K562 (cell line): ENCODE results near the gene ISM1.

ENCODE experiments used
- ETS1 ChIP-seq: conservative IDR thresholded peaks from 2 replicates; pipeline ENCODE4 v1.6.1; 2011; ENCODE audit warnings: low read depth, mild to moderate bottlenecking, low read length; ENCODE audit not compliant: control insufficient read depth
- MTA3 ChIP-seq: fragments of 450-650 bp; formaldehyde crosslinking; IDR thresholded peaks from 2 replicates; pipeline ENCODE4 v1.6.1; 2017; ENCODE audit warnings: mild to moderate bottlenecking, borderline replicate concordance
- RAD21 ChIP-seq, 2 experiments: fragments of 250-450 bp in 1 of 2; fragments of 450-650 bp in 1 of 2; sonication (Bioruptor Pico) in 1 of 2; formaldehyde crosslinking in 1 of 2; IDR thresholded peaks in 1 of 2; conservative IDR thresholded peaks in 1 of 2; 2 replicates each; pipeline versions ENCODE4 v1.4.0 to v1.8.0; 2020 to 2022; ENCODE audit warnings: mild to moderate bottlenecking in 2 of 2, moderate library complexity in 1 of 2
- TAF1 ChIP-seq: IDR thresholded peaks from 2 replicates; pipeline ENCODE4 v1.6.1; 2011; ENCODE audit warnings: mild to moderate bottlenecking, low read length, moderate library complexity; ENCODE audit not compliant: insufficient read depth, control insufficient read depth, severe bottlenecking; ENCODE audit errors: extremely low read depth
- TCF7L2 ChIP-seq: fragments of 150-350 bp; IDR thresholded peaks from 2 replicates; pipeline ENCODE4 v1.6.1; 2016; ENCODE audit warnings: low read depth, mild to moderate bottlenecking, low read length, moderate library complexity
- ZBTB49 ChIP-seq: sonication (generic); formaldehyde crosslinking; IDR thresholded peaks from 2 replicates; pipeline ENCODE4 v1.8.0; 2022; ENCODE audit warnings: missing genetic modification reagents, mild to moderate bottlenecking, borderline replicate concordance

- TF ChIP-seq ETS1, result no peak
- TF ChIP-seq RAD21 (CRISPR knock-in tag; conservative IDR thresholded peaks at IDR 0.05 in 1 of 2, IDR thresholded peaks at IDR 0.05 in 1 of 2), result no peak
- no peak for TF ChIP-seq TCF7L2
- no peak for TF ChIP-seq ZBTB49 (CRISPR knock-in tag)
- no peak for TF ChIP-seq MTA3
- TF ChIP-seq TAF1, result no peak
These were observed 115.4 kb downstream of the ISM1 start for GRCh38 chr20:13336308-13337089.
